Trophoblast cell (in vitro differentiated cells and primary cell): ENCODE measurements around the gene CACNG4.

Experiments used
- DNase-seq, 2 donors: peaks; one replicate each; pipeline ENCODE4 v3.0.0-alpha.2; 2016
- H2AFZ ChIP-seq: 2 replicates; pipeline ENCODE4 v1.6.1; 2013; ENCODE audit warnings: low read length, moderate library complexity, mild to moderate bottlenecking; ENCODE audit not compliant: insufficient read depth, poor library complexity
- H2AK5ac ChIP-seq: 2 replicates; pipeline ENCODE4 v1.6.1; 2013; ENCODE audit warnings: mild to moderate bottlenecking, low read length
- H2BK120ac ChIP-seq: 2 replicates; pipeline ENCODE4 v1.6.1; 2013; ENCODE audit warnings: low read length, mild to moderate bottlenecking, moderate library complexity; ENCODE audit not compliant: insufficient read depth, poor library complexity
- H2BK12ac ChIP-seq: 2 replicates; pipeline ENCODE4 v1.6.1; 2013; ENCODE audit warnings: mild to moderate bottlenecking, low read length, moderate library complexity
- H2BK5ac ChIP-seq: 2 replicates; pipeline ENCODE4 v1.6.1; 2013; ENCODE audit warnings: low read length, low read depth, moderate library complexity, mild to moderate bottlenecking; ENCODE audit not compliant: poor library complexity
- H3K14ac ChIP-seq: 2 replicates; pipeline ENCODE4 v1.6.1; 2013; ENCODE audit warnings: mild to moderate bottlenecking, low read length
- H3K18ac ChIP-seq: 2 replicates; pipeline ENCODE4 v1.6.1; 2013; ENCODE audit warnings: mild to moderate bottlenecking, low read length
- H3K23ac ChIP-seq: 2 replicates; pipeline ENCODE4 v1.6.1; 2013; ENCODE audit warnings: low read length
- H3K27ac ChIP-seq: 2 replicates; pipeline ENCODE4 v1.5.1; 2013; ENCODE audit warnings: low read depth, mild to moderate bottlenecking, inconsistent platforms, low read length, moderate library complexity
- H3K27me3 ChIP-seq: 2 replicates; pipeline ENCODE4 v1.6.1; 2013; ENCODE audit warnings: inconsistent platforms, mild to moderate bottlenecking, low read length, moderate library complexity; ENCODE audit not compliant: insufficient read depth
- H3K36me3 ChIP-seq, 2 experiments: 1 replicate in 1 of 2; 2 replicates in 1 of 2; pipeline ENCODE4 v1.6.1; 2013; ENCODE audit warnings: low read length in 2 of 2, mild to moderate bottlenecking in 2 of 2, moderate library complexity in 1 of 2; ENCODE audit not compliant: insufficient read depth in 2 of 2, control insufficient read depth in 1 of 2
- H3K4ac ChIP-seq: 2 replicates; pipeline ENCODE4 v1.6.1; 2013; ENCODE audit warnings: low read depth, mild to moderate bottlenecking, low read length, moderate library complexity
- H3K4me1 ChIP-seq, 2 experiments: 1 replicate in 1 of 2; 2 replicates in 1 of 2; pipeline ENCODE4 v1.6.1; 2013; ENCODE audit warnings: low read length in 2 of 2, mild to moderate bottlenecking in 2 of 2, moderate library complexity in 1 of 2; ENCODE audit not compliant: insufficient read depth in 2 of 2, control insufficient read depth in 1 of 2
- H3K4me2 ChIP-seq: 2 replicates; pipeline ENCODE4 v1.6.1; 2013; ENCODE audit warnings: inconsistent platforms, mild to moderate bottlenecking, low read length, moderate library complexity
- H3K4me3 ChIP-seq: 2 replicates; pipeline ENCODE4 v1.5.1; 2013; ENCODE audit warnings: mild to moderate bottlenecking, low read depth, low read length, inconsistent platforms
- H3K79me1 ChIP-seq: one replicate; pipeline ENCODE4 v1.6.1; 2013; ENCODE audit warnings: low read length
- H3K79me2 ChIP-seq: 2 replicates; pipeline ENCODE4 v1.6.1; 2013; ENCODE audit warnings: low read length, mild to moderate bottlenecking; ENCODE audit not compliant: control insufficient read depth, insufficient read depth, poor library complexity
- H3K9ac ChIP-seq: 2 replicates; pipeline ENCODE4 v1.6.1; 2013; ENCODE audit warnings: mild to moderate bottlenecking, low read length
- H3K9me3 ChIP-seq: 2 replicates; pipeline ENCODE4 v1.6.1; 2013; ENCODE audit warnings: low read depth, mild to moderate bottlenecking, control low read depth, inconsistent platforms, low read length; ENCODE audit not compliant: insufficient read depth
- H4K12ac ChIP-seq: 2 replicates; pipeline ENCODE4 v1.6.1; 2013; ENCODE audit warnings: low read depth, mild to moderate bottlenecking, low read length, moderate library complexity
- H4K8ac ChIP-seq: 2 replicates; pipeline ENCODE4 v1.6.1; 2013; ENCODE audit warnings: low read depth, mild to moderate bottlenecking, low read length, moderate library complexity
- H4K91ac ChIP-seq: one replicate; pipeline ENCODE4 v1.6.1; 2013; ENCODE audit warnings: low read depth, mild to moderate bottlenecking, low read length, moderate library complexity
- WGBS: extraction: QIAGEN DNeasy Blood & Tissue Kit; methylation state at CpG from one replicate; pipeline ENCODE4 v1.1.7; 2013; ENCODE audit warnings: missing lambda C conversion rate; ENCODE audit not compliant: insufficient read length, insufficient coverage; ENCODE audit errors: extremely low coverage; 5-methylcytosine and 5-hydroxymethylcytosine counted together

The CACNG4 gene

DNA sequence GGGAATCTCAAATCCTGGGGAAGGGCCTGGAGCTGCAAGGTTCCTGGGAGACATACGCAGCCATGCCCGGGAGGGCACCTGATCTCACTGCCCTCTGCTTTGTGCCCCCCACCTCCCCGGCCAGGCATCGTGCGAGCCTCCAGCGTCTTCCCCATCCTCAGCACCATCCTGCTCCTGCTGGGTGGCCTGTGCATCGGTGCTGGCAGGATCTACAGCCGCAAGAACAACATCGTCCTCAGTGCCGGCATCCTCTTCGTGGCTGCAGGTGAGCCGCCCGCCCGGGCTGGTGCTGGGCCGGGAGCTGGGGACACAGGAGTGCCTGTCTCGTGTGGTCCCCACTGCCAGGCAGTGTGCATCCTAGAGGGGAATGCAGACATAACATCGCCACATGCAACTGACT lies 60.2 kb downstream of the CACNG4 start:
- Histone ChIP-seq H3K23ac (no peak overlapping the region), H2BK120ac (no peak overlapping the region), H3K4ac (no peak overlapping the region), H3K27me3 (no peaks in the 10 kb centered on the region), H4K12ac (no peak overlapping the region), H3K79me1 (no peaks in the 10 kb centered on the region), H3K4me1 (peaks cover 0 to 4% of the 10 kb centered on the region in 2 experiments), H3K9me3 (no peaks in the 10 kb centered on the region), H3K14ac (no peak overlapping the region), H4K91ac (no peak overlapping the region), H3K36me3 (peaks cover 17 to 32% of the 10 kb centered on the region in 2 experiments), H3K4me2 (no peak overlapping the region), H4K8ac (no peak overlapping the region), H3K9ac (no peak overlapping the region), H3K79me2 (no peaks in the 10 kb centered on the region), H2AK5ac (no peak overlapping the region), H3K18ac (no peak overlapping the region), H2AFZ (no peak overlapping the region), H3K4me3 (no peak overlapping the region), H2BK12ac (no peak overlapping the region), H3K27ac (no peak overlapping the region), H2BK5ac (no peak overlapping the region)
- no CpG with 5 or more reads among the region's 17 CpGs for WGBS
- DNase-seq, result no peak

DNA sequence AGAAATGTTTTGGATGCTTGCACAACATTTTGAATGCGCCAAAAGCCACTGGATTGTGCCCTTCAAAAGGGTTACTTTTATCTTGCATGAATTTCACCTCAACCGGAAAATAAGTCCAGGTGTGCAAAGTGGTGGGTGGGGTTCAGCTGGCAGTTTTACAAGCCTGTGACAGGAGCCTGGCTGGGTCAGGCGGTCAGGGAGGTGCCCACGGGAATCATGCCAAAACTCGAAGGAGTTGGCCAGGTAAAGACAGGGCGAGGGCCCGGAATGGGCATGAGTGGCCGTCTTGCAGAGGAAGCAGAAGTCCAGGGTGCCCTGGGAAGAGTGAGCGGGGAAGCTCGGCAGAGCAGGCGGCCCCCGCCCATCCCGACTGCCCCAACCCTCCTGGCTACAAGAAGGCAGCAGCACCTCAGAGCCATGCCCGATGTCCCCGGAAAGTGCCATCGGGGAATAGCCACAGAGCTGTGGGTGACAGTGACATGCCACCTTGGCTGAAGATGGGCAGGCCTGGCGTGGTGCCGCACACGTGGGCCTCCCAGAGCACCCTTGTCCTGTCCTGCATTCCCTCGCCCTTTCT lies 60.8 kb downstream of the CACNG4 start:
- no peak for DNase-seq
- no peak overlapping the region for H4K8ac ChIP-seq
- no peak overlapping the region for H3K9ac ChIP-seq
- H2AK5ac ChIP-seq, result no peak overlapping the region
- no peaks in the 10 kb centered on the region for H3K79me1 ChIP-seq
- H3K4ac ChIP-seq, result no peak overlapping the region
- H4K91ac ChIP-seq, result no peak overlapping the region
- no peak overlapping the region for H2AFZ ChIP-seq
- peaks cover 17 to 32% of the 10 kb centered on the region in 2 experiments for H3K36me3 ChIP-seq
- no peak overlapping the region for H2BK12ac ChIP-seq
- no peak overlapping the region for H3K4me2 ChIP-seq
- no peaks in the 10 kb centered on the region for H3K27me3 ChIP-seq
- H4K12ac ChIP-seq, result no peak overlapping the region
- H2BK5ac ChIP-seq, result no peak overlapping the region
- H3K27ac ChIP-seq, result no peak overlapping the region
- no peak overlapping the region for H3K18ac ChIP-seq
- H3K4me3 ChIP-seq, result no peak overlapping the region
- WGBS, result no CpG with 5 or more reads among the region's 20 CpGs
- H3K9me3 ChIP-seq, result no peaks in the 10 kb centered on the region
- H2BK120ac ChIP-seq, result no peak overlapping the region
- no peak overlapping the region for H3K14ac ChIP-seq
- no peaks in the 10 kb centered on the region for H3K79me2 ChIP-seq
- H3K4me1 ChIP-seq, result peaks cover 0 to 4% of the 10 kb centered on the region in 2 experiments
- H3K23ac ChIP-seq, result no peak overlapping the region

DNA sequence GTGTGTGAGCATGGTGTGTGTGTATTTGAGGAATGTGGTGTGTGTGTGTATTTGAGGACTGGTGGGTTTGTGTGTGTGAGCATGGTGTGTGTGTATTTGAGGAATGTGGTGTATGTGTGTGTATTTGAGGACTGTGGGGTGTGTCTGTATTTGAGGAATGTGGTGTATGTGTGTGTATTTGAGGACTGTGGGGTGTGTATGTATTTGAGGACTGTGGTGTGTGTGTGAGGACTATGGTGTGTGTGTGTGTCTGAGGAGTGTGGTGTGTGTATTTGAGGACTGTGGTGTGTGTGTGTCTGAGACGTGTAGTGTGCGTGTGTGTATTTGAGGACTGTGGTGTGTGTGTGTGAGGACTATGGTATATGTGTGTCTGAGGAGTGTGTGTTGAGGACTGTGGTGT lies 61.8 kb downstream of the CACNG4 start:
- Histone ChIP-seq H3K4me3 (peak overlapping the region; percentile 43), H3K79me2 (no peaks in the 10 kb centered on the region), H3K18ac (no peak overlapping the region), H3K9me3 (no peaks in the 10 kb centered on the region), H3K14ac (no peak overlapping the region), H3K23ac (peak overlapping the region; percentile 50), H3K79me1 (no peaks in the 10 kb centered on the region), H2BK120ac (no peak overlapping the region), H3K4ac (no peak overlapping the region), H4K91ac (no peak overlapping the region), H3K4me2 (no peak overlapping the region), H3K36me3 (peaks cover 23 to 34% of the 10 kb centered on the region in 2 experiments), H2BK5ac (no peak overlapping the region), H2AFZ (no peak overlapping the region), H3K4me1 (peaks cover 0 to 4% of the 10 kb centered on the region in 2 experiments), H3K27me3 (no peaks in the 10 kb centered on the region), H2BK12ac (no peak overlapping the region), H4K8ac (no peak overlapping the region), H3K27ac (no peak overlapping the region), H4K12ac (no peak overlapping the region), H2AK5ac (no peak overlapping the region), H3K9ac (peak overlapping the region; percentile 7)
- DNase-seq, result no peak
- 100% methylated on average over 2 of the region's 2 CpGs for WGBS

DNA sequence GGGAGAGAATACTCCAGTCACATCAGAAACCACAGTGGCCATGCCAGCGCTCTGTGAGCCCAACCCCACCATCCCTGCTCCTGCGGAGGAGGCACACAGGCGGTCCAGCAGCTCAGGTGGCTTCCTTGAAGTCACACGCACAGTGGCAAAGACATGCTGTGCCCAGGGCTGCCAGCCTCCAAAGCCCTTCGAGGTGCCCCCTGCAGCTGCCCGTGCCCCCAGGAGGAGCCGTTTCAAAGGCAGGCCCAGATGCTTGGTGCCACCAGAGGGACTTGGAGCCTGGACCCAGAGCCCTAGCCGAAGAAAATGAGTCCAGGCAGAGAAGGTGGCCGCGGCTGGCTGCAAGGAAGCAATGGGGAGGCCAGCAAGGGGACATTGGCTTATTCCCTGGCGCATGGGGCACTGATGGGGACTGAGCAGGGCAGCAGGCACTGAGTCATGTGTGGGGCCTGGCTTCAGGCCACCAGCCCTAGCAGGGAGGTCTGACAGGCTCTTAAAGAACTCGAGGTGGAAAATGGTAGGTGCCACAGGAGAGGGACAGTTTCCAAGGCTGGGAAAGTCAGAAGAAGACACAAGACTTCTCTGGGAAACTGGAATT lies 62.6 kb downstream of the CACNG4 start:
- Histone ChIP-seq H3K9me3 (no peaks in the 10 kb centered on the region), H4K12ac (no peak overlapping the region), H3K36me3 (peaks cover 19 to 31% of the 10 kb centered on the region in 2 experiments), H2AK5ac (no peak overlapping the region), H2BK120ac (no peak overlapping the region), H3K9ac (no peak overlapping the region), H4K8ac (no peak overlapping the region), H3K18ac (no peak overlapping the region), H2BK5ac (no peak overlapping the region), H3K4me3 (no peak overlapping the region), H2AFZ (no peak overlapping the region), H3K27me3 (no peaks in the 10 kb centered on the region), H3K4me1 (peaks cover 0 to 4% of the 10 kb centered on the region in 2 experiments), H3K4ac (no peak overlapping the region), H4K91ac (no peak overlapping the region), H3K14ac (no peak overlapping the region), H3K79me1 (no peaks in the 10 kb centered on the region), H3K27ac (no peak overlapping the region), H3K23ac (no peak overlapping the region), H2BK12ac (no peak overlapping the region), H3K4me2 (no peak overlapping the region), H3K79me2 (no peaks in the 10 kb centered on the region)
- no peak for DNase-seq
- no CpG with 5 or more reads among the region's 12 CpGs for whole genome bisulfite sequencing
